Loucy (cell line): ENCODE data around the gene FGF12.

ENCODE experiments used
- EZH2phosphoT487 ChIP-seq: fragments of 200-600 bp; IDR thresholded peaks from 2 replicates; pipeline ENCODE4 v1.6.1; 2018; ENCODE audit warnings: antibody characterized with exemption, mild to moderate bottlenecking, moderate library complexity, borderline replicate concordance
- TF ChIP-seq, protein P1 (sequence below): fragments of 200-600 bp; sonication (generic); conservative IDR thresholded peaks from 2 replicates; pipeline ENCODE4 v1.5.1; 2014; ENCODE audit warnings: mild to moderate bottlenecking, antibody characterized with exemption, low read length

DNA sequence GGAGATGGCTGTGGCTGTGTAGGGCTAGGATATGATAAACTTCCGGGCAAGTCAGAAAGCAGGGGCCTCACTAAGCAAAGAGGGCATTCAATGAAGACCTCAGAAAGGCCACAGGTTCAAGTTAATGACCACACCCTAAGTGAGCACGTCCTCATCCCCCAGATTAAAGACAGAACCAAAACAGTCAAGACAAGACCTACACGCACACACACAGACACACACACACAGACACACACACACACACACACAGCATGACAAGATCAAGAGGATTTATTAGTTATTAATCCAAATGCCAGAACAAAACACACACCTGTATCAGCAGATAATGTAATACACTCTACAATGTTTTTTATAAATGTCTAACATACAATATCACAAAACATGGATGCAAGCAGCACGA is 546.2 kb downstream of the FGF12 start:
- TF ChIP-seq, protein P1, sequence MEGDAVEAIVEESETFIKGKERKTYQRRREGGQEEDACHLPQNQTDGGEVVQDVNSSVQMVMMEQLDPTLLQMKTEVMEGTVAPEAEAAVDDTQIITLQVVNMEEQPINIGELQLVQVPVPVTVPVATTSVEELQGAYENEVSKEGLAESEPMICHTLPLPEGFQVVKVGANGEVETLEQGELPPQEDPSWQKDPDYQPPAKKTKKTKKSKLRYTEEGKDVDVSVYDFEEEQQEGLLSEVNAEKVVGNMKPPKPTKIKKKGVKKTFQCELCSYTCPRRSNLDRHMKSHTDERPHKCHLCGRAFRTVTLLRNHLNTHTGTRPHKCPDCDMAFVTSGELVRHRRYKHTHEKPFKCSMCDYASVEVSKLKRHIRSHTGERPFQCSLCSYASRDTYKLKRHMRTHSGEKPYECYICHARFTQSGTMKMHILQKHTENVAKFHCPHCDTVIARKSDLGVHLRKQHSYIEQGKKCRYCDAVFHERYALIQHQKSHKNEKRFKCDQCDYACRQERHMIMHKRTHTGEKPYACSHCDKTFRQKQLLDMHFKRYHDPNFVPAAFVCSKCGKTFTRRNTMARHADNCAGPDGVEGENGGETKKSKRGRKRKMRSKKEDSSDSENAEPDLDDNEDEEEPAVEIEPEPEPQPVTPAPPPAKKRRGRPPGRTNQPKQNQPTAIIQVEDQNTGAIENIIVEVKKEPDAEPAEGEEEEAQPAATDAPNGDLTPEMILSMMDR = no peak
- no peak for TF ChIP-seq EZH2phosphoT487
